Nucleus accumbens (tissue), 56 donors: ENCODE measurements around the gene CHMP6.

ENCODE experiments used
- DNase-seq, 56 donors: peaks; one replicate each; lab custom pipeline; 2025; lab: John Stamatoyannopoulos, UW

The CHMP6 gene

DNA sequence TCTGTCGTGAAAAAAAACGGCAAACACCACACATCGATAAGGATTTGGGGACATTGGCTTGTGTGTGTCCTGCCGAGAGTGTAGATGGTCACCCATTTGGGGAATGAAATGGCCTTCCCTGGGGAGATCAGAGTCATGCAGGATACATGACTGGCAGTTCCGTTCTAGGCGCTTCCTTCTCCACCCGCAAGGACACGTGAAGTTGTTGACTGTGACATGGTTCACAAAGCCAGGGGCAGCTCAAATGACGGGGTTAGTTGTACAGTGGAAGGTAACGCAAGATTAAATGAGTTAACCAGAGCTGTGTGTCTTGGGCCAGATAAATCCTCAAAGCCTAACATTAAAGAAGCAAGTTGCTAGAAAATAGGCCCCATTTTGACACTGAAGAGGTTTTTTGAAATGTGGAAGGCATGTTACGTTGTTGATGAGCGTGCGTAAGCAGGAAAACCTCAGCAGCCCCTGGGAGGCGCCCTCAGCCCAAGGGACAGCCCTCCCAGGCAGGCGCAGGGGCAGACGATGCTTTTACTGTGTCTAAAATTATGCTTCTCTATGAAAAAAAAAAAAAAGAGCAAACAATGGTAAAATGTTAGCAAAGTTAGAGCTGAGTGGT, 35.9 kb upstream of the CHMP6 start:
- no peak for DNase-seq

DNA sequence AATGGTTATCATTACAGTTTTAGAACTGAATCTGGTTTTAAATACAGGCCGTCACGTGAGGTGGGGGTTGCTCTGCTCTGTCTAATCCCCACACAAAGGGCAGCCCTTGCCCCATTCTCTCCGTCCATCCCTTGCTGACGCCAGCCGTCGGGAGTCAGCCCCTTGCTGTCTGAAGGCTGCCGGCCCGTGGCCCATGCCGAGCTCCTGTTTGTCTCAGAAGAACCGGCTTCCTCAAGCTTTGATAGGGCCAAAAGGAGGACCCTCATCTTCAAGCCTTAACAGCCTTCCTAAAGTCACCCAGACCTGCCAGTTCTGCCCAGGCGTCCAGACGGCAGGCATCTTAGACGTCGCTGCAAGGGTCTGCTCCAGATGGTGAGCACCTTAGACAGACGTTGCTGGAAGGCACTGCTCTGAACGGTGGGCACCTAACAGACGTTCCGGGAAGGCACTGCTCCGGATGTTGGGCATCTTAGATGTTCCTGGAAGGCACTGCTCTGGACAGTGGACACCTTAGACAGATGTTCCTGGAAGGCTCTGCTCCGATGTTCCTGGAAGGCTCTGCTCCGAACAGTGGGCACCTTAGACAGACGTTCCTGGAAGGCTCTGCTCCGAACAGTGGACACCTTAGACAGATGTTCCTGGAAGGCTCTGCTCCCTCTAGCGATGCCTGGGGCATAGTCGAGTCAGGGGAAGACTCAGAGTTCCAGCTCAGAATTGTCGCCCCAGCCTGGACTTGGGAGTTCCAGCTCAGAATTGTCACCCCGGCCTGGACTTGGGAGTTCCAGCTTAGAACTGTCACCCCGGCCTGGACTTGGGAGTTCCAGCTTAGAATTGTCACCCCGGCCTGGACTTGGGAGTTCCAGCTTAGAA, 35.1 kb upstream of the CHMP6 start:
- no peak for DNase-seq

DNA sequence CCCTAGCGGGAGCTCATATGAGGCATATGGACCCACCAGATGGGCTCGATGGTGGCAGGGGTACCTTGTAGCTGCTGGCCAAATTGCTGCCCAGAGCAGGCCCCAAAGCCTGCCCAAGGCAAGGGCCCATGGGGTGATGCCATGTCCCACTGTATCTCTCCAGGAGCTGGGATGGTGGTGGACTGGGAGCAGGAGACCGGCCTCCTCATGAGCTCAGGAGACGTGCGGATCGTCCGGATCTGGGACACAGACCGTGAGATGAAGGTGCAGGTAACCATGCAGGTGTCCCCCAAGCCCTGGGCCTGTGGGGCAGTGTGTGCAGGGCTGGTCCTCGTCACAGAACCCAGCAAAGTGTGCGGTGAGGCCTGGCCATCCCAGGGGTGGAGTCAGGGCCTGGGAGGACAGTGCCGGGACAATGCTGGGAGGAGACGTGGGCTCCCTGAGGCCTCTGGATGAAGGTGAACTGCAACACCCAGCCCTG, 34.1 kb upstream of the CHMP6 start:
- no peak for DNase-seq

DNA sequence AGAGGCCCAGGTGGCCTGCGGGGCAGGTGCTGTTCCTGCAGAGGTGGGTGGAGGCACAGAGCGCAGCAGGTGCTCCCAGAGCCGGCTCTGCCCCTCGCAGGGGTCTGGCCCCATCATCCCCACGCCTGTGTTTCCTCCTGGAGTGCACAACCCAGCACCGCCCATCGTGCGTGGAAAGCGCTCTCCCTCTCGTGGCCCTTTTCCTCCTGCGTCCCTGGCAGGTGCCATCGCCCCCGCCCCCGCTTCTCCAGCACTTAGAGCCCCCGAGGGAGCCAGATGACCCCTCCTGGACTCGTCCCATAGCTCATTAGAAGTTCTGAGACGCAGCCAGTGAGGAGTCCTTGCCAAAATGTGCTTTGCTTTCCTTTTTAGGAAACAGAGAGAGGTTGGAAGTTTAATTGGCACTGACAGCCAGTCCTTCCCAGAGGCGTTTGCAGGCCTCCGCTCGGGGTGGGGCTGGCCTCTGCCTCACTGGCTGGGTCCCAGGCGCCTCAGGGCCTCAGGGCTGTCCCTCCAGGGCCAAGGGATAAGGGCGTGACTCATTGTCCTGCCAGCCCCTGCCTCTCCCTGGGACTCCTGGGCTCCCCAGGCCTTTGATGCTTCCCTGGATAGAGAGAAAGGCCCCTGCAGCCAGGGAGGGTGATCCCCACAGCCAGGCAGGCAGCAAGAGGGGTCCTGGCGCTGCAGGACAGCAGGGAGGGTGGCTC, 32.2 kb upstream of the CHMP6 start:
- DNase-seq, result peak in 35 of 56 donors; percentile 11 to 84 (median 46)

DNA sequence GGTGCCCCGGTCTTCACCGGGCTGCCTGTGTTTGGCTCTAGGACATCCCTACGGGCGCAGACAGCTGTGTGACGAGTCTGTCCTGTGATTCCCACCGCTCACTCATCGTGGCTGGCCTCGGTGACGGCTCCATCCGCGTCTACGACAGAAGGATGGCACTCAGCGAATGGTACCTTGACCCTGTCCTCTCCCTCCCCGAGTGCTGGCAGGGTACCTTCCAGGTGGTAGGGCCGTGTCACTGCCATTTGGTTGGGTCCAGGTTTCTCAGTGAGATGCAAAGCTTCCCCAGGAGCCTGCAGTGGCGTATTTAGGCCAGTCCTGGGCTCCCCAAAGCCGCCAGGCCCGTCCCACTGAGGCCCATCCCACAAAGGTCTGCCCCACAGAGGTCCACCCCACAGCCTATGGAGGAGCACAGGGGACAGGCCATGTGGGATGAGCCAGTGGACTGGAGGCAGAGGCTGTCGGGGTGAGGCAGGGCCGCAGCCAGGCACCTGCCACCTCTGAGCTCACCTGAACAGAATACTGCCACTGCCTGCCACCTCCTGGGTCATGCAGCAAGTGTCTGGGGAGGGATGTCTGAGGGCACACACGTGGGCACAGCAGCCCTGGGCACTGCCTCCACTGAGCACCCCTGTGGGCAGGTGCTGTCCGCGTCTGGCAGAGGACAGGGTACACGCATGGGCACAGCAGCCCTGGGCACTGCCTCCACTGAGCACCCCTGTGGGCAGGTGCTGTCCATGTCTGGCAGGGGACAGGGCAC, 31.4 kb upstream of the CHMP6 start:
- no peak for DNase-seq

DNA sequence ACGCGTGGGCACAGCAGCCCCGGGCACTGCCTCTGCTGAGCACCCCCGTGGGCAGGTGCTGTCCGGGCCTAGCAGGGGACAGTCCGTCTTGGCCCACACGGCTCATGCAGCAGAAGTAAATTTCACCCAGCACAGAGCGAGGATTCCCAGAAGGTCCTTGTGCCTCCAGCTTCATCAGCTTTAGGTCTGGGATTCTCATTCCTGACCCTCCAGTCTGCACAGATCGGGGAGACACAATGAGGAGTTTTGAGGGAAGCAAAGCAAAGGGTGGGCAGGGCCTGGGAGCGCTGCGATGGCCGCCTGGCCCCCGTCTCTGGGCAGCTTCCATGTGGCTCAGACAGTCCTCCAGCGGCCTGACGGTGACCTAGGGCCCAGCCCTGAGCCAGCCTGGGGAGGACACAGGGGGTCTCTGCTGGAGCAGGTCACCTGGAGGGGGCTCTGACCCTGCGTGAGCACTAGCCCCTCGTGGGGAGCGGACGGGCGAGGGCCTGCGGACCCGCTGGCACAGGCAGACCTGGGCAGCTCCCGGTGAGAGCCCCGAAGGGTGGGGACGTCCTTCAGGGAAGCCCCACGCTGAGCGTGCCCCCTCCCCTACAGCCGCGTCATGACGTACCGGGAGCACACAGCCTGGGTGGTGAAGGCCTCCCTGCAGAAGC, 30.7 kb upstream of the CHMP6 start:
- no peak for DNase-seq

DNA sequence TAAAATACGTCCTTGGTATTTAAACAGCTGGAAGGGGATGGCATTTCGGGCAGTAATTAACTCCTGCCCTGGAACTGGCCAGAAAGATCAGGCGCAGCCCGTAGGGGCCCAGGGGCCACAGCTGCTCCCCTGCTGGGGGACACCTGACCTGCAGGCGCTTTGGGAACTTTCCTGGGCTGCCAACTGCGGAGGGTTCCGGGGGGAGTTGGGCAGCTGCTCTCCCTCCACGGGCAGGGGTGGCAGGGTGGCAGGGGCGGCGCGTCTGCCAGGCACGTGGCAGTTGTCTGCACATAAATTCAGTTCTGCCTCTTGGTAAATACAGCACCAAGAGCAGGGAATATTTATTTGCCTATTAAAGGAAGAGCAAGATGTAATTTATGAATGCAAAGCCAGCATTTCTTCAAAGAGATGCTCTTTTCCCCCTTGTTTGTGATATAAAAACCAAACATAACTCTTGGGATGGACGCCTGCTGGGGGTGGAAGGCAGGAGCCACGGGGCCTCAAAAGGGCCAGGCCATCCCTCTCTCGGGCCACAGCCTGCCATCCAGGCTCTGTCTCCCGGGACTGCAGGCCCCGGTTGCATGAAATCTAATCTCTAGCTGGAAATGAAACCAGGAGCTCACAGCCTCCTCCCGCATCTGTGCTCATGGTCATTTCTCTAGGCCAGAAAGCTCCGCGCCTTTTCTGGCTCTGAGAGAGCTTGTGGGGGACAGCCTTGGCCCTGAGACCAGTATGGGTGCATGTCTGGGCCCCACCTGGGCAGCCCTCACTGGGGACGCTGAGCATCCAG, 29.9 kb upstream of the CHMP6 start:
- DNase-seq, result no peak

DNA sequence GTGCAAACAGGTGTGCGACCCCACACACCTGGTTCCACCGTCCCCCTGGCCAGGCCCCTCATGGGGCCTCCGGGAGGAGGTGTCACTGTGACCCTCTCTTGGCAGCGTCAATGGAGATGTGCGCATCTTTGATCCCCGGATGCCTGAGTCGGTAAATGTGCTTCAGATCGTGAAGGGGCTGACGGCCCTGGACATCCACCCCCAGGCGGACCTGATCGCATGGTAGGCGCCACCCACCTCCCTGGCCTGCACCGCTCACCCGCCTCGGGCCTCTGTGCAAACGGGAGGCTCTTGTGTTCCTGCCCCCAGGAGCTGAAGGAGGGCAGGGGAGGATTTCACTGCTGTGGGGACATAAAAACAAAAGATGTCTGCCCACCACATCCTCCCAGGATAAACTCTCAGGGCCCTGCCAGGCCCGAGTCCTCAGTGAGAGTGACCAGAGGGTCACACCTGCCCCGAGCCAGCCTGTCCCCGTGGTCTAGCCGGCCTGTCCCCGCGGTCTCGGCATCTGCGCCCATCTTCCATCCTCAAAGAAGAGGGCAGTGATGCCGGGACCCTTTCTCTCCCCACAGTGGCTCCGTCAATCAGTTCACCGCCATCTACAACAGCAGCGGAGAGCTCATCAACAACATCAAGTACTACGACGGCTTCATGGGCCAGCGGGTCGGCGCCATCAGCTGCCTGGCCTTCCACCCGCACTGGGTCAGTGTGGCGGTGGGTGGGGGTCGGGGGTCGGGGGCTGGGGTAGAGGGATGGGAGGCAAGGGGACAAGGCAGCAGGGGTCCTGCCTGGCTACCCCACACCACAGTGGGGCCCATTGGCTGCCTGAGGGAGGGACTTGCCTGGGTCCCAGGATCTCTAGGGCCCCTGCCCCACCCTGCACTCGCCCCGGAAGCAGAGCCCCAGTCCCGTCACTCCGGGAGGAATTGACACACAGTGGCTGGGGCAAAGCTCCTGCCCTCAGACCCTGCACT, 29.0 kb upstream of the CHMP6 start:
- no peak for DNase-seq

DNA sequence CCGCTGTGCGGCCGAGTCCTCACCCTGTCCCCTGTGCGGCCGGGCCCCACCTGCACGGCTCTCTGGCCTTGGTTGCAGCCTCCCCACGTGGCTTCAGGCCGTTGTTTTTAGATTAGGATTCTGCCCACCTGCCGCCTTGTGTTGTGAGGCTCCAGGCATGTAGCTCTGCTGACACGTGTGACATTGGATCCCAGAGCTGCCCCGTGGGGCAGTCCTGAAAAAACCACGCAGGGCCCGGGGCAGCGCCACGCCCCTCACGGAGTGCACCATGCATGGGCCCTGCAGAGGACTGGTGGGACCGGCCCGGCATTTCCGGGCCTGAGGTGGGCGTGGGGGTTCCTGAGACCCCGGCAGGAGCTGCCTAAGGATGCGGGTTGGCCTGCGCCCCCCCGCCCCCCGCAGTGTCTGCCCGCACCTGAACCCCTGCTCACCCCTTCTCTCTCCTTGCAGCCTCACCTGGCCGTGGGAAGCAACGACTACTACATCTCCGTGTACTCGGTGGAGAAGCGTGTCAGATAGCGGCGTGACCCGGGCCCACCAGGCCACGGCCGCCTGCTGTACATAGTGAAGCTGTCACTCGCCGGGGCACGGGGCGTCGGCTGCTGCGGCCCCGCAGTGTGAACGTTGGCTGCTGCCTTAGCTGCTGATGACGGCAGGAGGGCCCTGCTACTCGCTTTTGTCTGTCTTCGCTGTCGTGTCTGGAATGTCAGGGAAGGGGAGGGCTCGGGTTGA, 27.7 kb upstream of the CHMP6 start:
- DNase-seq, result no peak

DNA sequence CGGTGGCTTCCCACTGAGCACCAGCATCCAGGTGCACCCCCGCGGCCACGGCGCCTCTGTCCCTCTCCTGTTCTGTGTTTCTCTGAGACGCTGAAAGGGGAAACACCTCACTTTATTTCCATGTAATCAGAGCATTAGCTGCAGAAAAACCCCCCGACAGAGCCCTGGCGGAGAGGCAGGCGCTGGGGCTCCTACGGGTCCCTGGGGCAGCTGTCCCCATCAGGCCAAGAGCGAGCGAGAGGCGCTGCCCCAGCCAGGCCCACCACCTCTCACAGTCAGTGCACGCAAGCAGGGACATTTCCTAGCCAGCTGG, 27.1 kb upstream of the CHMP6 start:
- no peak for DNase-seq

DNA sequence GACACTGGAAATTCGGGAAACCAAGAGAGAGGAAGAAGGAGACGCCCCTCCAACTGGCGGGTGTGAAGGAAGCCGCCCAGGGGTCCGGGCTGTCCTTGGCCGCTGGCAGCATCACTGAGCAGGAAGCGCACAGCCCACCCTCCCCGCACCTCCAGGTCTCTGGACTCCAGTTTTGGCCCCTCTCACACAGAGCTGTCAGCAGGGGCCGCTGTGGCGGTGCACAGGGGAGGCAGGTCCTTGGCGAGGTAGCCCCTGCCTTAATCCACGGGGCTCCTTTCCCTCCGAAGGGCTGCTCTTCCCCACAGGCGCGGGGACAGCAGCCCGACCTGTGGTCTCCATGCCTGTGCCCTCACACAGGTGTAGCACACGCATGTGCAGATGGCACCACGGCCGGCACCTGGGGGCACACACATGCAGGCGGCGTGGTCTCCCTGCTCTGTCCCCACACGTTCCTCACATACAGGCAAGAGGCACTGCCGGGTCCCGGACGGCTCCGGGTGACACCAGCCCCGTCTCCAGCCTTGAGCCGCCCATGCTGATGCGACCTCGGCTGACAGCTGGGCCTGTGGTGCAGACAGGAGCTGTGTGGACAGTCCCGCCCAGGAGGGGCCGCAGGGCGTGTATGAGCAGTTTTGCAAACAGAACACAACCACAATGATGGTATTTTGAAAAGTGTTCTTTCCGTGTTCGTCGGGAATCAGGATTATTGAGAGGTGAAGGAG, 26.6 kb upstream of the CHMP6 start:
- DNase-seq, result no peak

DNA sequence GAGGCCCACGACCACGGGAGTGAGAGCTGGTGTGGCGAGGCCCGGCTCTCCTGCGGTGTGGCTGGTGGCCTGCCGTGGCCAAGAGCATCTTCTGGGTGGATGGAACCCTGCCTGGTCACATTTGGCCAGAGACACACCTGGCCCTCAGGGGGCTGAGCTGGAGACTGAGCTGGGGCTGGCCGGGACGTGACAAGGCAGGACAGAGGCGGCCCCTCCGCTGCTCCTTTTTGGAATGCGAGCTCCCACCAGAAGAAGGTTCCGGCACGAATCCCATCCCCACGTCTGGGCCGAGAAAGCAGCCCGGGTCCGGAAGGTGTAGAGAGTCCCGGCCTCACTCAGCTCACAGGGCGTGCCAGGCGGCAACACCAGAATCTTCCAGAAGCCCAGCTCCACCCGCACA, 26.0 kb upstream of the CHMP6 start:
- no peak for DNase-seq

DNA sequence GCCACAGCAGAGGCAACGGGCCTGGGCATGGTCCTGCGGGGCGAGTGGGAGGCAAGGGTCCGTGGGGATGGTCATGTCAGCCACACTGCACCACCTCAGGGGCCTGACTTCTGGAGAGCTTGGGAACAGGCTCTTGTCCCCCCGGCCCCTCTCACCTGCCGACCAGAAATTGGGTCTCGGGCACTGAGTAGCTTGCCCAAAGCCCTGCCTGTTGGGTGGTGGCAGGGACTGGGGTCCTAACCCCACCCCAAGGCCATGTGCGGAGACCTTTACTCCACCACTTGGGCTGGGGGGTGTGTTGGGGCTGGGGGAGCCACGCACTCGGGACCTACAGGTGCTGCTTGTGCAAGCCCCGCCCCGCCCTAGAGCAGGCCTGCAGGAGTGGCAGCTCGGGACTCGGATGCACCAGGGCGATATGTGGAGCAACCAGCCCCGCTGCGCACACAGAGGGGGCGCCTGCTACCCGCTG, 24.2 kb upstream of the CHMP6 start:
- DNase-seq, result no peak

DNA sequence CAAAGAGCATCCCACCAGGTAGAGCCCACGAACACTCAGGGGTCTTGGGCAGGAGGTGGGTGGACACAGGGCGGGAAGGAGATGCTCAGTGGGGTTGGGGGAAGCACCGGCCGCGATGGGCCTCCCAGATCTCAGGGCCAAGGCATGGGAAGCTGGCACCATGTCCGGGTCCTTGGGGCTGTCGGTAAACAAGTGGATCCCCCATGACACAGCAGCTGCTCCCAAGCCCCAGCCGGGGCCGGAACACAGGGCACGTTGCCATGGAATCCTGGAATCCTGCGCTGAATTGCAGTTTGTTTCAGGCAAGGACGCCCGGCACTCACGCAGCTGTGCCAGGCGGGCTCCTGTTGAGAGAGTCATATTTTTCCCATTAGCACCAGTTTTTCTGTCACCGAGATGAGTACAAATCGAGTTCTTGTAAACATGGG, 23.0 kb upstream of the CHMP6 start:
- DNase-seq, result peak in 48 of 56 donors; percentile 13 to 82 (median 52)

DNA sequence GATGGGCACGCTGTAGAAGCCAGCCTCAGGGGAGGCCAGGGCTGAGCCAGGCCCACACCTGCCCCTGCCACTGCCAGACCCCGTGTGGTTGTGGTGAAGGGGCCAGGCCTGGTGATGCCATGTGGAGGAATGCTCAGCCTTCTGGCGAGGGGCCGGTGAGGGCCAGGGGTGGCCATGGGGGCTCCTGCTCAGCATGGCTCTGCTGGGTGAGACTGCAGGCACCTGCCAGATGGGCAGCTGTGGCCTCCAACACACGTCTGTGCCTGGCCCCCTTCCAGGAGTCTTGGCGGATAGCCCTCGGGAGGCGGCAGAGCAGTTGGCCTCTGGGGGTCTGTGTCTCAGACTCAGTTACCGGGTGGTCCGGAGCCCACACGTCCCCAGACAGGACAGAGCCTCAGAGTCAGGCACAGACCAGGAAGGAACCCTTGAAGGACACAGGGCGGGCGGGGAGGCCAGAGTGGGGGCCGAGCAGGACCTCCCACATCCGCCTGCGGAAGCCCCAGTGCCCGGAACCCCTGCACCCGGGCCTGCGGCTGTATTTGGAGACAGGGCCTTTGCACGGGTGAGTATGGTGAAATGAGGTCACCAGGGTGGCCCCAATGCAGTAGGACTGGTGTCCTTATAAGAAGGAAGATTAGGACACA, 22.5 kb upstream of the CHMP6 start:
- DNase-seq, result peak in 2 of 56 donors; percentile 48 to 66

DNA sequence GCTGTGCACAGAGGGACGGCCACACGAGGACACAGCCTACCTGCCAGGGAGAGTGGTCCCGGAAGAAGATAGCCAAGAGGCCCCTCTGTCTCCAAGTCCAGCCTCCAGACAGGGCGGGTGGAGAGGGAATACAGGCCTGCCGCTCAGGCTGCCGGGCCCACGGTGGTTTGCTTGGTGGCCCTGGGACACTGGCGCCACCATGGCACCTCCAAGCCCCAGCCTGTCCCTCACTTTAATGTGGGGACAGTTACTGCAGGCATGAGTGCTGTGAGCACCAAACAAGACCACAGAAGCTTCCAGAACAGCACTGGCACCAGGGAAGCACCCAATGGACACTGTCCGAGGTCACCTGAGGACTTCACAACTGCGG, 22.0 kb upstream of the CHMP6 start:
- DNase-seq, result no peak
